GM18868 (cell line): ENCODE measurements around the gene PRAMEF11.
"Not testable (repeated sequence)": the region's sequence is repeated elsewhere in the genome, so short reads cannot be mapped to it uniquely, and the experiment has no call there.

Source experiments
- ATAC-seq: cut with Tn5 transposase; IDR thresholded peaks from one replicate; pipeline ENCODE4 v1.9.1; 2021; ENCODE audit warnings: mild to moderate bottlenecking, moderate library complexity; ENCODE audit not compliant: unreplicated experiment

Gene PRAMEF11

GRCh38 chr1:12831310-12831709 is at the start of gene PRAMEF11:
TSS of gene PRAMEF11 (minus strand) at chr1:12831410. CDS start at chr1:12828789, 2,621 bp downstream.
- ATAC-seq: not testable (repeated sequence)

DNA sequence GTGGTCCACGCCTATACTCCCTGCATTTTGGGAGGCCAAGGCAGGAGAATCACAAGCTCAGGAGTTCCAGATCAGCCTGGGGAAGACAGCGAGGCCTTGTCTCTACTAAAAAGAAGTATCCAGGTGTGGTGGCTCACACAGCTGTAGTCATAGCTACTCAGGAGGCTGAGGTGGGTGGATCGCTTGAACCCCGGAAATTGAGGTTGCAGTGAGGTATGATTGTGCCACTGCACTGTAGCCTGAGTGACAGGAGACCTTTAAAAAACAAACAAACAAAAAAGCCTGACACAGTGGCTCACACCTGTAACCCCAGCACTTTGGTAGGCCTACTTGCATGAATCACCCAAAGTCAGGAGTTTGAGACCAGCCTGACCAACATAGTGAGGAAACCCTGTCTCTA is 47.2 kb upstream of the PRAMEF11 start:
- ATAC-seq: not testable (repeated sequence)

- not testable (repeated sequence) for ATAC-seq
Observed at GRCh38 chr1:12863131-12863880, 32.1 kb upstream of the PRAMEF11 start.

DNA sequence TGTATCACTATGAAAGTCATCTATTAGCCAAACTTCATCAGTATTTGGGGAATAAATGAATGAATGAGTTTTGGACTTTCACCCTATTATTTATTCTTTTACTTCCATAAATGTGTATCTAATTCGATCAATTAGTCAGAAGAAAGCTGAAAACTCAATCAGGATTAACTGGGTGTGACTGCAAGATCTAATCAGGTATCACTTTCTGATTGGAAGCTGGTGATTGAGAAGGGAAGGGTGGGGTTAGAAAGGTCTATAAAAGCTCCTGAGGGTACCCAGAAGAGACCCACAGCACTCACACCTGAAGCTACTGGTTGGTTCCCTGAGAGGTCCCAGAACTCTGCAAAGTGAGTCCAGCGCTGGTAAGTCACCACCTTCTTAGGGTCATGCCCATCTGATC is 25.6 kb upstream of the PRAMEF11 start, which contains the start of gene PRAMEF2:
Gene PRAMEF2, plus strand, starts transcription at position 301 of the 400 bp plus-strand sequence. CDS start 1,924 bp downstream, outside the sequence.
- not testable (repeated sequence) for ATAC-seq

GRCh38 chr1:12851779-12852178 is 20.6 kb upstream of the PRAMEF11 start:
- no peak for ATAC-seq

DNA sequence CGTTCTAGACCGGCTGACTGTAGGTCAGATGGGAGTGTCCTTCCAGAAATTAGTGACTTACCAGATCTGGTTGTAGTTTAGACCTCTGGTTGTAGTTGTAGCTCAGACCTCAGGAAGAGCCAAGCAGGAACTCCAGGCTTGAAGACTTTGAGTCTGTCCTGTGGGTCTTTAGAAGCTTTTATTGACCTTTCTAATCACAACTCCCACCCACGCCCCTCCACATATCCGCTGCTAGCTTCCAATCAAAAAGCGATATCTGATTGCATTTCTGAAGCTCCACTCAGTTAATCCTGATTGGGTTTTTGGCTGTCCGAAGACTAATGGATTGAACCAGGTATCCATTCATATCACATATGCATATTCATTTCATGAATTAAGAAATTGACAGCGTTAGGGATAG is 17.4 kb upstream of the PRAMEF11 start, which contains the start of gene HNRNPCL1:
Gene HNRNPCL1, minus strand, starts transcription at position 101 of the 400 bp plus-strand sequence. CDS start 431 bp downstream, outside the sequence.
- ATAC-seq: not testable (repeated sequence)

GRCh38 chr1:12833251-12833650 is 2.0 kb upstream of the PRAMEF11 start:
- ATAC-seq: not testable (repeated sequence)

DNA sequence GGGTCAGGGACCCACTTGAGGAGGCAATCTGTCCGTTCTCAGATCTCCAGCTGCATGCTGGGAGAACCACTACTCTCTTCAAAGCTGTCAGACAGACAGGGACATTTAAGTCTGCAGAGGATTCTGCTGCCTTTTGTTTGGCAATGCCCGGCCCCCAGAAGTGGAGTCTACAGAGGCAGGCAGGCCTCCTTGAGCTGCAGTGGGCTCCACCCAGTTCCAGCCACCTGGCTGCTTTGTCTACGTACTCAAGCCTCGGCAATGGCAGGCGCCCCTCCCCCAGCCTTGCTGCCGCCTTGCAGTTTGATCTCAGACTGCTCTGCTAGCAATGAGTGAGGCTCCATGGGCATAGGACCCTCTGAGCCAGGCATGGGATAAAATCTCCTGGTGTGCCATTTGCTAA is 12.1 kb downstream of the PRAMEF11 start:
- not testable (repeated sequence) for ATAC-seq

GRCh38 chr1:12811409-12811784 is 19.8 kb downstream of the PRAMEF11 start:
- ATAC-seq: no peak

- no peak for ATAC-seq
Observed at GRCh38 chr1:12810691-12811408, 20.4 kb downstream of the PRAMEF11 start.

- ATAC-seq: no peak
Observed at GRCh38 chr1:12809933-12810332, 21.3 kb downstream of the PRAMEF11 start.

DNA sequence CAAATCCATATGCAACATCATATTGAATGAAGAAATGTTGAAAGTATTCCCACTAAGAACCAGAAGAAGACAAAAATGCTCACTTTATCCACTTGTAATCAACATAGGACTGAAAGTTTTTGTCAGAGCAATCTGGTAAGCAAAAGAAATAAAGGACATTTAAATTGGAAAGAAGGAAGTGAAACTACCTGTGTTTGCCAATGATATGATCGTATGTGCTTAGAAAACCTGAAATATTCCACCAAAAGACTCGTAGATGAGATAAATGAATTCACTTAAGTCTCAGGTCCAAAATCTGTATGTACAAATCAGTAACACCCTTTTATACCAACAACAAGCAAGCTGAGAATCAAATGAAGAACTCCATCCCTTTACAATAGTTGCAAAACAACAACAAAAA is 31.5 kb downstream of the PRAMEF11 start:
- no peak for ATAC-seq

DNA sequence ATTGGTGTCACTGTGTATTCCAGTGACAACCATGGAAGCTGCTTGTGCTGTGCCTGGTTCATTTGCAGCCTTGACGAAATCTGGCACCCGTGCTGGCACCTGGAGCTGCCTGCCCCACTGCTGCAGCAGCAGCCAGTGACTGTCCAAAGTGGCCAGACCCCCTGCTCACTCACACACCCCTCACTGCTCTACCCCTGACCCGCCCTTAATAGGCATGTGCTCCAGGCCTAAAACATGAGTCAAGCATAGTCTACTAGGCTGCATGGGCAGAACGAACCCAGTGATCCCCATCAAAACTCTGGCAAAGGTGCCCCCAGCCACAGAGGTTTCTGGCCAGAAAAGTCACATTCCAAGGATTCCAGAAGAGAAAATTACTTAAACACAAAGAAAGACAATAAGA is 32.3 kb downstream of the PRAMEF11 start:
- no peak for ATAC-seq

DNA sequence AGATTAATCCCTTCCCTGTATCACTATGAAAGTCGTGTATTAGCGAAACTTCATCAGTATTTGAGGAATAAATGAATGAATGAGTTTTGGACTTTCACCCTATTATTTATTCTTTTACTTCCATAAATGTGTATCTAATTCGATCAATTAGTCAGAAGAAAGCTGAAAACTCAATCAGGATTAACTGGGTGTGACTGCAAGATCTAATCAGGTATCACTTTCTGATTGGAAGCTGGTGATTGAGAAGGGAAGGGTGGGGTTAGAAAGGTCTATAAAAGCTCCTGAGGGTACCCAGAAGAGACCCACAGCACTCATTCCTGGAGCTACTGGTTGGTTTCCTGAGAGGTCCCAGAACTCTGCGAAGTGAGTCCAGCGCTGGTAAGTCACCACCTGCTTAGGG is 40.1 kb downstream of the PRAMEF11 start, which contains the start of gene PRAMEF1:
Gene PRAMEF1, plus strand, starts transcription at position 301 of the 400 bp plus-strand sequence. CDS start 1,831 bp downstream, outside the sequence.
- not testable (repeated sequence) for ATAC-seq

- ATAC-seq: not testable (repeated sequence)
Observed at GRCh38 chr1:12784729-12785128, 46.5 kb downstream of the PRAMEF11 start.

DNA sequence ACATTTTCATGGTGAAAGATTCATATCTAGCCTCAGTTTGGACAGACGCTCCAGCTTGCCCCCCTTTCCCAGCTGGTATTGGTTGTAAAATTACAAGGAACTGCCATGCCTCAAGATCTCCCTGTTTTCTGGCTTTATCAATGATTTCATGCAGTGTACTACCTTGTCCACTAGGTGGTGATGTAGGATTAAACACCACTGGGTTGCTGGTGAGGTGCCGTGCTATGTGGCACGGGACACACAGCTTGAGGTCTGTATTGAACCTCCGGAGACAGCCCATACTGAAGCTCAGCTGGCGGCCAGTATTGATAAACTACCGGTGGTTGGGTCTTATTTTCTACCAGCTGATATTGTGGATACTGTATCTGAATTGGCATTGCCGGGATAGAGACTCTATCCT is 47.4 kb downstream of the PRAMEF11 start:
- ATAC-seq: not testable (repeated sequence)

GRCh38 chr1:12781488-12781887 is 49.7 kb downstream of the PRAMEF11 start:
- not testable (repeated sequence) for ATAC-seq

DNA sequence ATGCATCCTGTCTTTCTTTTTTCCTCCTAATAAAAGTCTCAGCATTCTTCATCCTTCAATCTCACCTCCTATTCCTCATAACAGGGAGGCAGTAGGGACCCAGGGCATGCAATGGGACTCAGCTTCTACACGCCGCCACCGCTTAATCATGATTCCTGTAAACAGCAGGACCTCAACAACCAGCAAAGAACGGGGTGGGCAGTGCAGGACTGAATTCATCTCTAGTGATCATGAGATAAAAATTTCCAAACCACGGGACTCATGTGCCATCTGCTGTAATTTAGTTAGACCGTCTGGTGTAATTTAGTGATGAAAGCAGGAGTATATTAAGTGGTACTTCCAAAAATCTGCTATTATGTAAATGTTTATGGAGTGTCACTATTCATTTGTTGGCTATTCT is 52.3 kb downstream of the PRAMEF11 start:
- ATAC-seq: no peak

- ATAC-seq: no peak
Observed at GRCh38 chr1:12778061-12778460, 53.1 kb downstream of the PRAMEF11 start.

DNA sequence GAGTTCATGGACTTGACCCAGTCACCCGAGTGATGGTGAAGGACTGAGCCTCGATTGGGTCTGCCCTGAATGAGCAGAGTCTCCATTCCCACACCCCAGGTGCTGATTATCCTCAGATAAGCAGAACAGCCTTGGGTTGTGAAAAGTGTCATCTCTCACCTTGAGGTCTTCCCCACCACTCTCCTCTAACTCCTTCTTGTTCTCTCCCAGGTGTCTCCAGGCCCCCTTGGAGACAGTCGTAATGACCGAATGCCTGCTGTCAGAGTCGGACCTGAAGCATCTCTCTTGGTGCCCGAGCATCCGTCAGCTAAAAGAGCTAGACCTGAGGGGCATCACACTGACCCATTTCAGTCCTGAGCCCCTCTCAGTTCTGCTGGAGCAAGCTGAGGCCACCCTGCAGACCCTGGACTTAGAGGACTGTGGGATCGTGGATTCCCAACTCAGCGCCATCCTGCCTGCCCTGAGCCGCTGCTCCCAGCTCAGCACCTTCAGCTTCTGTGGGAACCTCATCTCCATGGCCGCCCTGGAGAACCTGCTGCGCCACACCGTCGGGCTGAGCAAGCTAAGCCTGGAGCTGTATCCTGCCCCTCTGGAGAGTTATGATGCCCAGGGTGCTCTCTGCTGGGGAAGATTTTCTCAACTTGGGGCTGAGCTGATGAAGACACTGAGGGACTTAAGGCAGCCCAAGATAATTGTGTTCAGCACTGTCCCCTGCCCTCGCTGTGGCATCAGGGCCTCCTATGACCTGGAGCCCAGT is 54.2 kb downstream of the PRAMEF11 start:
- ATAC-seq: no peak

DNA sequence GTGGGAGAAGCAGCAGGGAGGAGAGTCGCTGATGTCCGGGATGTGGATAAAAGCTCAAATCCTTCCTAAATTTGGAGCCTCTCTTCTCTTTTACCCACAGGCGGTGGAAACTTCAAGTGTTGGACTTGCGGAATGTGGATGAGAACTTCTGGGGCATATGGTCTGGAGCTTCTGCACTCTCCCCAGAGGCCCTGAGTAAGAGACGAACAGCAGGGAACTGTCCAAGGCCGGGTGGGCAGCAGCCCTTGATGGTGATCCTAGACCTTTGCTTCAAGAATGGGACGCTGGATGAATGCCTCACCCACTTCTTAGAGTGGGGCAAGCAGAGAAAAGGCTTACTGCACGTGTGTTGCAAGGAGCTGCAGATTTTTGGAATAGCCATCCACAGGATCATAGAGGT is 55.8 kb downstream of the PRAMEF11 start:
- ATAC-seq: no peak
